ENCODE results near the gene FAM222A. TPM values are rescaled to one million over a fixed set of nuclear protein-coding genes. Genes with fewer than 3 reads are reported as not detected.

Gene FAM222A
- total RNA-seq, 1 donor from 2014 or later = 2.5 TPM

DNA sequence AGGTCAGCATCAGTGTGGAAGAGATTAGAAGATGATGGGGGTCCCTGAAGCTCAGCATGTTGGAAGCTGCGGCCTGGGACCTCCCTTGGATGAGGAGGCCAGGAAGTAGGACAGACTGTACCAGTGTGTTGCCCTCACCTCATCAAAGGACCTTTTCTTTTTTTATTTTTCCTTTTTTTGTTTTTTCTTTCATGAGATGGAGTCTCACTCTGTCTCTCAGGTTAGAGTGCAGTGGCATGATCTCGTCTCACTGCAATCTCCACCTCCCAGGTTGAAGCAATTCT, 16.4 kb upstream of the FAM222A start:
- H4K20me1 ChIP-seq (ENCODE audit: low read depth) = no peaks in the 10 kb centered on the region
- no peaks in the 10 kb centered on the region for H3K27me3 ChIP-seq
- DNase-seq (ENCODE audit: low spot score) = no peak
- H3K27me3 Mint-ChIP-seq (ENCODE audit: insufficient read depth, low read depth) = peaks cover 29% of the 10 kb centered on the region
- no peak overlapping the region for H3K4me2 ChIP-seq
- H3F3A ChIP-seq (ENCODE audit: low read depth) = peaks cover 27% of the 10 kb centered on the region
- H3K36me3 ChIP-seq = no peaks in the 10 kb centered on the region
- no peak overlapping the region for H3K9ac ChIP-seq
- H3K27ac Mint-ChIP-seq = no peak overlapping the region
- H3K36me3 Mint-ChIP-seq = no peaks in the 10 kb centered on the region
- H3K4me3 Mint-ChIP-seq = no peak overlapping the region
- peaks cover 2% of the 10 kb centered on the region for H3K9me3 Mint-ChIP-seq
- H3K9me3 ChIP-seq (ENCODE audit: low read depth) = no peaks in the 10 kb centered on the region
- H2AFZ ChIP-seq (replicated peaks) = no peak overlapping the region
- TF ChIP-seq EZH2 (IDR thresholded peaks at IDR 0.05) (no peak), EZH2phosphoT487 (IDR thresholded peaks at IDR 0.05) (no peak), CTCF (IDR thresholded peaks at IDR 0.05) (no peak)
- no peak overlapping the region for H3K4me3 ChIP-seq
- peaks cover 39% of the 10 kb centered on the region for H3K4me1 ChIP-seq
- H3K79me2 ChIP-seq (ENCODE audit: low read depth) = no peaks in the 10 kb centered on the region
- no peak overlapping the region for H3K27ac ChIP-seq
- peaks cover 47% of the 10 kb centered on the region for H3K4me1 Mint-ChIP-seq

DNA sequence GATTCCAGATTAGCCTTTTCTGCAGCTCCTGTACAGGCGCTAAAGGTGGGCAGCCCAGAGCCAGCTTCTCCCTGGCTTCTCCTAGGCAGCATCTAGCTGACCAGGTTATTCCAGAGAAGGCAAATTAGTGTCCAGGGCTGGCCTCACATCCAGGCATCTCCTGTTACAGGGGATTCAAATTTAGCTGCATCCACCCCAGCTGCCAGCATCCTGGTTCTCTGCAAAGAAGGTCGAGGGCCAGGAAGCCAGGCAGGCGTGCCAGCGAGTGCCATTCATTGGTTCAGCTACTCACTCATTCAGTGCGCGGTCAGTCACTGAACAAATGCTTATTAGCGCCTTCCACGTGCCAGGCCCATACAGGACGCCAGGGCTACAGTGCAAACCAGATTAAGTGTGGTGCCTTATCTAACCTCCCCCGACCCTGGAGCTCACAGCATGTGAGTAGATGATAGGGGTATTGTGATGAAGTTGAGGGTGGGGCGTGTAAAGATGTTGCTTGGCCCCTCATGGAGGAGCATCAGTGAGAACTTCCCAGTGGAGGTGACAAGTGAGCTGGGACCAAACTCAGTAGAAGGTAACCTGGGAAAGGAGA, 15.7 kb upstream of the FAM222A start:
- H2AFZ ChIP-seq (replicated peaks) = no peak overlapping the region
- Mint-ChIP-seq H3K9me3 (peaks cover 2% of the 10 kb centered on the region), H3K36me3 (no peaks in the 10 kb centered on the region)

DNA sequence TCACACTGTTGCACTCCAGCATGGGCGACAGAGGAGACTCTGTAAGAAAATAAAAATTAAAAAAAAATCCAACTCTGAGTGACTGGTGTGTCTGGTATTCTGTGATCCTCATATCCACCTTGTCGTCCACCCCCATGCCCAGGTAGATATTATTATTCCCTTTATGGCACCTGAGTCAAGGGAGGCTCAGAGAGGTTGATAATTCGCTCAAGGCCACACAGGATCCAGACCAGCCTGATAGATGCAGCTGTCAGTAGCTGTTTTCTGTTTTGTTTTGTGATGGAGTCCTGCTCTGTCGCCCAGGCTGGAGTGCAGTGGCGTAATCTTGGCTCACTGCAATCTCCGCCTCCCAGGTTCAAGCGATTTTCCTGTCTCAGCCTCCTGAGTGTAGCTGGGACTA, 14.8 kb upstream of the FAM222A start:
- Histone ChIP-seq H3K36me3 (no peaks in the 10 kb centered on the region), H3K9me3 (ENCODE audit: low read depth) (no peaks in the 10 kb centered on the region), H3K27ac (no peak overlapping the region), H3K27me3 (no peaks in the 10 kb centered on the region), H3F3A (ENCODE audit: low read depth) (peaks cover 27% of the 10 kb centered on the region), H3K4me3 (no peak overlapping the region), H3K9ac (no peak overlapping the region), H4K20me1 (ENCODE audit: low read depth) (no peaks in the 10 kb centered on the region), H2AFZ (replicated peaks) (no peak overlapping the region), H3K4me1 (peaks cover 39% of the 10 kb centered on the region), H3K4me2 (no peak overlapping the region), H3K79me2 (ENCODE audit: low read depth) (no peaks in the 10 kb centered on the region)
- DNase-seq (ENCODE audit: low spot score) = no peak
- Mint-ChIP-seq H3K27ac (no peak overlapping the region), H3K4me3 (no peak overlapping the region), H3K4me1 (peaks cover 39% of the 10 kb centered on the region), H3K27me3 (ENCODE audit: insufficient read depth, low read depth) (peaks cover 32% of the 10 kb centered on the region), H3K9me3 (peaks cover 2% of the 10 kb centered on the region), H3K36me3 (no peaks in the 10 kb centered on the region)
- no peak for TF ChIP-seq CTCF (IDR thresholded peaks at IDR 0.05)
- TF ChIP-seq EZH2phosphoT487 (IDR thresholded peaks at IDR 0.05) = no peak
- no peak for TF ChIP-seq EZH2 (IDR thresholded peaks at IDR 0.05)

More for the DNA sequence above, 15.7 kb upstream of the FAM222A start:
- H3K4me3 Mint-ChIP-seq = peak overlapping the region; percentile 18
- H3F3A ChIP-seq (ENCODE audit: low read depth) = peaks cover 27% of the 10 kb centered on the region
- no peaks in the 10 kb centered on the region for H3K79me2 ChIP-seq (ENCODE audit: low read depth)
- H3K4me3 ChIP-seq = no peak overlapping the region
- no peaks in the 10 kb centered on the region for H3K36me3 ChIP-seq
- H3K27me3 Mint-ChIP-seq (ENCODE audit: insufficient read depth, low read depth) = peaks cover 28% of the 10 kb centered on the region
- no peaks in the 10 kb centered on the region for H3K9me3 ChIP-seq (ENCODE audit: low read depth)
- H4K20me1 ChIP-seq (ENCODE audit: low read depth) = no peaks in the 10 kb centered on the region
- TF ChIP-seq EZH2 (IDR thresholded peaks at IDR 0.05) (no peak), EZH2phosphoT487 (IDR thresholded peaks at IDR 0.05) (no peak), CTCF (IDR thresholded peaks at IDR 0.05) (no peak)
- no peak overlapping the region for H3K4me2 ChIP-seq
- peaks cover 46% of the 10 kb centered on the region for H3K4me1 Mint-ChIP-seq
- no peak overlapping the region for H3K9ac ChIP-seq
- peaks cover 39% of the 10 kb centered on the region for H3K4me1 ChIP-seq
- H3K27ac Mint-ChIP-seq = peak overlapping the region; percentile 62
- H3K27ac ChIP-seq = no peak overlapping the region
- DNase-seq (ENCODE audit: low spot score) = peak; percentile 39
- no peaks in the 10 kb centered on the region for H3K27me3 ChIP-seq
